ENCODE measurements around the gene HIF3A.

Gene HIF3A

GRCh38 chr19:46388311-46389095, 91.7 kb downstream of the HIF3A start:
- TF ChIP-seq, protein P1, sequence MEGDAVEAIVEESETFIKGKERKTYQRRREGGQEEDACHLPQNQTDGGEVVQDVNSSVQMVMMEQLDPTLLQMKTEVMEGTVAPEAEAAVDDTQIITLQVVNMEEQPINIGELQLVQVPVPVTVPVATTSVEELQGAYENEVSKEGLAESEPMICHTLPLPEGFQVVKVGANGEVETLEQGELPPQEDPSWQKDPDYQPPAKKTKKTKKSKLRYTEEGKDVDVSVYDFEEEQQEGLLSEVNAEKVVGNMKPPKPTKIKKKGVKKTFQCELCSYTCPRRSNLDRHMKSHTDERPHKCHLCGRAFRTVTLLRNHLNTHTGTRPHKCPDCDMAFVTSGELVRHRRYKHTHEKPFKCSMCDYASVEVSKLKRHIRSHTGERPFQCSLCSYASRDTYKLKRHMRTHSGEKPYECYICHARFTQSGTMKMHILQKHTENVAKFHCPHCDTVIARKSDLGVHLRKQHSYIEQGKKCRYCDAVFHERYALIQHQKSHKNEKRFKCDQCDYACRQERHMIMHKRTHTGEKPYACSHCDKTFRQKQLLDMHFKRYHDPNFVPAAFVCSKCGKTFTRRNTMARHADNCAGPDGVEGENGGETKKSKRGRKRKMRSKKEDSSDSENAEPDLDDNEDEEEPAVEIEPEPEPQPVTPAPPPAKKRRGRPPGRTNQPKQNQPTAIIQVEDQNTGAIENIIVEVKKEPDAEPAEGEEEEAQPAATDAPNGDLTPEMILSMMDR (IDR thresholded peaks at IDR 0.05; ENCODE audit: low read length, missing control alignments): no peak
- DNase-seq (ENCODE audit: low read depth): no peak
- no peak overlapping the region for H3K4me3 ChIP-seq (replicated peaks; ENCODE audit: low read depth, low read length)

- TF ChIP-seq, protein P1 (IDR thresholded peaks at IDR 0.05; ENCODE audit: low read length, missing control alignments): no peak
- no peak for DNase-seq (ENCODE audit: low read depth)
- H3K4me3 ChIP-seq (replicated peaks; ENCODE audit: low read depth, low read length): no peak overlapping the region
These were observed 93.4 kb downstream of the HIF3A start for GRCh38 chr19:46390121-46390858.

- H3K4me3 ChIP-seq (replicated peaks; ENCODE audit: low read depth, low read length): no peak overlapping the region
- DNase-seq (ENCODE audit: low read depth): no peak
- TF ChIP-seq, protein P1 (IDR thresholded peaks at IDR 0.05; ENCODE audit: low read length, missing control alignments): no peak
These were observed 94.0 kb downstream of the HIF3A start for GRCh38 chr19:46390866-46391265.

DNA sequence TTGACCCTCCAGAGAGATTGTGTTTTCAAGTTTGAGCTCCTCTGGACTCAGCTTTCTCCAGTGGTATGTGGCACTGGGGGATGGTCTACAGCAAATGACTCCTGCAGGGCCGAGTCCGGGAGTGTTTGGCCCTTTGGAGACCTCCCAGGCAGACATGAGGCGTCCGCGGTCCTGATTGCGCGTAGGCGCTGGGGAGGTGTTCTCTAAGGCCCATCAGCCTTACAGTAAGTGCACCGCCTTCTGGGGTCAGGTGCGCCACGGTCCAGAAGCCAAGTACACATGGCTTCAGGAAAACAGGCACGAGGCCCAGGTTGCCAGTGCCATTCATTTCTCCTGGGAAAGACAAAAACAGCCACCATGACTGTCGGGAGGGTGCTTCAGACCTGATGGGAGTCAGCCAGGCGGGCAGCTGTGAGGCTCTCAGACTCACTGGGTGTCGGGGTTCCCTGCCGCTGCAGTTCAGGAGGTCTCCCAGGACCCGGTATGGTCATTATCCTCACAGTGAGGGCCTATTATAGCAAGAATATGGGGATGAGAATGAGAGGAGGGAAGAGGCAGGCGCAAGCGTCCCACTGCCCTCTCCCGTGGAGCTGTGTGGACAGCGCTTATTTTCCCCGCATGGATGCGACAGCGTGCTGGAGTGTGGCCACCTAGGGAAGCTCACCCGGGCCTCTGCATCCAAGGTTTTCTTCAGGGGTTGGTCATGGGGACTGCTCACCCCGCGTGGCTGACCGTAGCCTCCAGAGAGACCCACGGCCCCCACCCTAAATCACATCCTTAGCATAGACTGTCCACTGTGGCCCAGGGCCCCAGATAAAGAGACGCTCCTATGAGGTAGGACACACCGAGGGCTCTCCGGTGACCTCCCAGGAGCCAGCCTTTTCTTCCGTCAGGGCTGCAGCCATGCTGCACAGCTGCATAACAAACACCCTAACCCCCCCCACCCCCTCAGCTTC, 94.7 kb downstream of the HIF3A start:
- DNase-seq (ENCODE audit: low read depth): no peak
- TF ChIP-seq, protein P1 (IDR thresholded peaks at IDR 0.05; ENCODE audit: low read length, missing control alignments): no peak
- H3K4me3 ChIP-seq (replicated peaks; ENCODE audit: low read depth, low read length): no peak overlapping the region

GRCh38 chr19:46392252-46392801, 95.5 kb downstream of the HIF3A start:
- H3K4me3 ChIP-seq (replicated peaks; ENCODE audit: low read depth, low read length): no peak overlapping the region
- peak; percentile 75 for DNase-seq (ENCODE audit: low read depth)

GRCh38 chr19:46392837-46393236, 96.0 kb downstream of the HIF3A start:
- H3K4me3 ChIP-seq (replicated peaks; ENCODE audit: low read depth, low read length): no peak overlapping the region
- TF ChIP-seq, protein P1 (IDR thresholded peaks at IDR 0.05; ENCODE audit: low read length, missing control alignments): no peak

More at GRCh38 chr19:46392252-46392801, 95.5 kb downstream of the HIF3A start:
- TF ChIP-seq, protein P1 (IDR thresholded peaks at IDR 0.05; ENCODE audit: low read length, missing control alignments): no peak

More at GRCh38 chr19:46392837-46393236, 96.0 kb downstream of the HIF3A start:
- no peak for DNase-seq (ENCODE audit: low read depth)
